NCI-H1694 treated with DMSO at 0.1 percent for 48 hours (cell line): ENCODE data around the gene OR52B6.
"Not testable (repeated sequence)": the region's sequence is repeated elsewhere in the genome, so short reads cannot be mapped to it uniquely, and the experiment has no call there.

Experiments
- DNase-seq: peaks from one replicate; lab custom pipeline; 2025; lab: John Stamatoyannopoulos, UW

The OR52B6 gene

GRCh38 chr11:5596607-5597201 lies 16.0 kb downstream of the OR52B6 start, which contains the start of gene TRIM6:
Gene TRIM6 (plus strand): TSS chr11:5596637. CDS start chr11:5596898, 261 bp downstream.
- no peak for DNase-seq

DNA sequence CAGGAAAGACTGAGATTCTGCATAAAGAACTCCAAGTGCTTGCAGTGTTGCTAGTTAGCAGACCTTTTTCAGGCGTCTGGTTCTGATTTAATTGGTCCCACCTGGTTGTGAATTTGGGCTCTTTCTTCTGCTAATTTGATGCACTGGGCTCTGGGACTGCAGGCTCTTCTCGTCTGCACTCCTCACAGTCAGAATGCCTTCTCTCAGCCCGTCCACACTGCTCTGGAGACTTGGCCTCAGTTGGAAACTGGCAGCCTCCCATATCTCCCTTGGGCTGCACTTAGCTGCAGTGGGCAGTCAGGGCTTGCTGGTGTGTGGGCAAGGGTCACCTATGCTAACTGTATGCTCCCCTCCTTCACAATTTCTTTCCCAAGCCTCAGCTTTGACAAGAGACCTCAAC lies 17.3 kb downstream of the OR52B6 start:
- no peak for DNase-seq

- no peak for DNase-seq
Measured at GRCh38 chr11:5600374-5600851, 19.7 kb downstream of the OR52B6 start.

- DNase-seq = not testable (repeated sequence)
Measured at GRCh38 chr11:5602791-5603190, 22.1 kb downstream of the OR52B6 start.

GRCh38 chr11:5603326-5603725 lies 22.6 kb downstream of the OR52B6 start:
- DNase-seq = no peak

GRCh38 chr11:5604896-5605295 lies 24.2 kb downstream of the OR52B6 start:
- no peak for DNase-seq

DNA sequence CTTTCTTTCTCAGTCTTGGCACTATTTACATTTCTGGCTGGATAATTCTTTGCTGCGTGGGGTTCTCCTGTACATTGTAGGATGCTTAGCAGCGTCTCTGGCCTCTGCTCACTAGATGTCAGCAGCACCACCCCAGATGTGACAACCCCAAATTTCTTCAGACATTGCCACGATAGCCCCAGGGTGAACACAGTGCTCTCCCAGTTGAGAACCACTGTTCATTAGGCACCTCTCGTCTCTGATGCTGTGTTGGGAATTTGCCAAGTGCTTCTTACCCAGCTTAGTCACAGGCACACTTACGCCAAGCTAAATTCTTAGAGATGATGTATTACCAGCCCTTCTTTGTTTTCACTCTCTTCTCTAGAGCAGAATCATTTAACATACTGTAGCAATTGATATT lies 25.2 kb downstream of the OR52B6 start:
- DNase-seq = no peak

- DNase-seq = no peak
Measured at GRCh38 chr11:5608808-5609207, 28.1 kb downstream of the OR52B6 start.

- no peak for DNase-seq
Measured at GRCh38 chr11:5610446-5610845, 29.8 kb downstream of the OR52B6 start.

DNA sequence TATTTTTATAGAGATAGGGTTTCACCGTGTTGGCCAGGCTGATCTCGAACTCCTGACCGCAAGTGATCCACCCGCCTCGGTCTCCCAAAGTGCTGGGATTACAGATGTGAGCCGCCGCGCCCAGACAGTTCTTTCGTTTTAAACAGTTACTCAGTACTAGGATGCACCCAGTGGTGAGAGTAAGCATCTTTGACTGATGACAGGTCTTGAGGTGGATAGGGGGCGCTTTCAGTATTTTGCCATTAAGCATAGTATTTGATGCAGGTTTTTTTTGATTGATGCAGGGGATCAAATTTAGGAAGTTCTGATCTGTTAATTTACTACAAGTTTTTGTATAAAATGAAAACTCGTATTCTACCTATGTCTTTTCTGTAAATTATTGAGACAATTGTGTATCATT lies 30.9 kb downstream of the OR52B6 start:
- no peak for DNase-seq

- no peak for DNase-seq
Measured at GRCh38 chr11:5618807-5619206, 38.1 kb downstream of the OR52B6 start.

GRCh38 chr11:5620651-5621521 lies 40.2 kb downstream of the OR52B6 start:
- no peak for DNase-seq

DNA sequence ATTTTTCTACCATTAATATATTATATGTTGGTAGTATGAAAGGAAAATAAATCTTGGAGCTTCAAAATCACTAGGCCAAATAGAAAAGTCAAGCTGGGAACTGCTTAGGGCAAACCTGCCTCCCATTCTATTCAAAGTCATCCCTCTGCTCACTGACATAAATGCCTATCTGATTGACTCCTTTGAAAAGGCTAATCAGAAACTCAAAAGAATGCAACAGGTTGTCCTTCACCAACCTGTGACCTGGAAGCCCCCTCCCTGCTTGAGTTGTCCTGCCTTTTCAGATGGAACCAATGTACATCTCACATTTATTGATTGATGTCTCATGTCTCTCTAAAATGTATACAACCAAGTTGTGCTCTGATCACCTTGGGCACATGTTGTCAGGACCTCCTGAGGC lies 40.9 kb downstream of the OR52B6 start:
- no peak for DNase-seq

- DNase-seq = no peak
Measured at GRCh38 chr11:5622802-5623201, 42.1 kb downstream of the OR52B6 start.

DNA sequence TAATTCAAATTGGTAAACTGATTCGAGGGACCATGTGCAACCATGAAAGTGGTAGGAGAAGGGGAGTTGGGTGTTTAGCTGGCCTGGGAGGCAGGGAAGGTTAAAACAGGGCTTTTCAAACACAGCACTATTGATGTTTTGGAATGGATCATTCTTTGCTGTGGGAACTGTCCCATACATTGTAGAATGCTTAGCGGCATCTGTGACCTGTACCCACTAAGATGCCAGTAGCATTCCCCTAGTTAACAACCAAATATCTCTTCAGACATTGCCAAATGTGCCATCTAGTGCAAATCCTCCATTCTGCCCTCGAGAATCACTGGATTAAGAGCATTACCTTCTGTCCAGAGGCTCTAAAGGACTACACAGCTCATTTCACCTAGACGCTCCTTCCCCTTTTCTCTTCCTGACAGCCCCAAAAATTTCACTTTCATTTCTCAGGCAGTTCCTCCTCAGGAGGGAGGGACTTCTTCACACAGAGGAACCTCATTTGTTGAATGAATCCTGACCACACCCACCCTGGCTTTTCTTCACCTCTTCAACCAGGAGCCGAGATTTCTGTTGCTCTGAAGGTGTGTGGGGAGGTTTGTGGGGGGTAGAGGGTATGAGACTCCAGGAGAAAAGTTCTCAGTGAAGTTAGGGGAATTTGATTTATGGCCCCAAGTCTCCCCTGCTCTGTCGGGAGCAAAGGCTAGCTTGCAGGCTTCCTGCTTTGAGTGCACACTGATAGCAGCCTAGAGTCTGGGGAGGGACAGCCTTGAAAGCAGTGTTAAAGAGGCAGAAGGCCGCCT lies 44.0 kb downstream of the OR52B6 start, which contains the start of gene TRIM34:
Gene TRIM34, plus strand, starts transcription at position 513 of the 791 bp plus-strand sequence. CDS start 7,331 bp downstream, outside the sequence.
- DNase-seq = no peak

DNA sequence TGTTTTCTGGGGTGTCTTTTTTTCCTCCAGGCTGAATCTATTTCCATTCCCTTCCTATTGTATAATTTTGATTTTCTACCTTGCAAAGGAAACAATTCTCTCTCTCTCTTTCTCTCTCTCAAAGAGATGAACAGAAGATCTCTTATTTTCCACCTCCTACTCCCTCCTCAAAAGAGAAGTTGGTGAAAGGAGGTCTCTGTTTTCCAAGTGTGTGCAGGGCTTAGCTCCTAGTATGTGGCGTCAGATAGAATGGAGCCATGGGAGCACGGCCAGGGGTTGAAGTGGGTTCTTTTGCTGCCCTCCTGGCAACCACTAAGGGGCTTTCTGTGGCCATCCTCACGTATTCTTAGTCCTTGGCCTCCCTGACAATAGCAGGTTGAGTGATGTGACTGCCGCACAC lies 44.6 kb downstream of the OR52B6 start:
- no peak for DNase-seq

GRCh38 chr11:5626196-5626595 lies 45.5 kb downstream of the OR52B6 start:
- DNase-seq = no peak

DNA sequence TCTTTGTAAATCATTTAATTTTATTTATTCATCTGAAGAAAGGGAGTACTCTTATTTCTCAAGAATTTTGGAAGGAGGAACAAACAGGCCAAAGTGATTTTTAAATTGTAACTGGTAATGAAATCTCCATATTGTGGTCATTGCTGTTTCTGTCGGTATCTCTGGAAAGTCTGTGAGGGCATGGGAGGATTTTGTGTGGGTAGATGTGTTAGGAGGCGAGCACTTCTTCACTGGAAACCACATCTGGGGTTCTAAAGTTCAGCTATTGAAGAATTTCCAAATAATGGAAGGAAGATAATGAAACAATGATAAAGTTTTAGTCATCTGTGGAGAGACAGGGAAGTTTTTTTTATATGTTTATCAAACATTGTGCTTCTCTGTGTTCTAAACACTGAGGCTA lies 50.7 kb downstream of the OR52B6 start:
- DNase-seq = no peak
